VCaP (cell line): ENCODE data around the gene TTC5.
"Not testable (repeated sequence)": the region's sequence is repeated elsewhere in the genome, so short reads cannot be mapped to it uniquely, and the experiment has no call there.

Experiments
- H3K27ac ChIP-seq: fragments of 450-650 bp; 2 replicates; pipeline ENCODE4 v1.5.1; 2017
- TF ChIP-seq, protein P1 (sequence below): fragments of 450-650 bp; conservative IDR thresholded peaks from 2 replicates; pipeline ENCODE4 v1.5.1; 2017; ENCODE audit warnings: mild to moderate bottlenecking, moderate library complexity

The TTC5 gene

DNA sequence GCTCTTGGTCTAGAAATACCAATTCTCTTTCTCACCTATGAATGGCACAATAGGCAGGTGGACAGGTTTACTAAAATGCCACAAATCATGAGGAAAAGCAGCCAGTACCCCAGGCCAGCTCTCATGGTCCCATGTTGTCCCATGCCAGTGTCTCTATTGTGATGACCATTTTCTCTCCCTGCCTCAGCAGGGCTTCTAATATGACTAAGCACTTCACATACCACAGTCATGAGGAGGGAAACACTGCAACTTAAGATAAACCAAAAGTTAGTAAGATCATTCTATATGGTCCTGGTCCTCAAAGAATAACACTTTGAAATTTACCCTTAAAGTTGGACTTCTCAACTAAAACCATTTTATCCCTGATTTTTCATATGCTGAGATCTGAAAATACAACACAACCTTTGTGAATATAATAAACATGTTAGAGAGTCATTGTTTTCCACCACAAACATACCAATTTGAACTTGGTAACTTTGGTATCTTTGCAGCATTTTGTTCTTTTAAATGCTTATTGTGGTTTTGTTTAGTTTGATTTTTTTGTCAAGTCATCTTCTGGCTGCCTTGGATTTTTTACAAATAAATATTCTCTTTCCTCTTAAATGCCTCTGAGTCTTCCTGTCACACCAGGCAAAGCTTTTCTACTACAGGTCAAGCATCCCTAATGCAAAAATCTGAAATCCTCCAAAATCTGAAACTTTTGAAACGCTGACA, 3.6 kb downstream of the TTC5 start:
- TF ChIP-seq, protein P1, sequence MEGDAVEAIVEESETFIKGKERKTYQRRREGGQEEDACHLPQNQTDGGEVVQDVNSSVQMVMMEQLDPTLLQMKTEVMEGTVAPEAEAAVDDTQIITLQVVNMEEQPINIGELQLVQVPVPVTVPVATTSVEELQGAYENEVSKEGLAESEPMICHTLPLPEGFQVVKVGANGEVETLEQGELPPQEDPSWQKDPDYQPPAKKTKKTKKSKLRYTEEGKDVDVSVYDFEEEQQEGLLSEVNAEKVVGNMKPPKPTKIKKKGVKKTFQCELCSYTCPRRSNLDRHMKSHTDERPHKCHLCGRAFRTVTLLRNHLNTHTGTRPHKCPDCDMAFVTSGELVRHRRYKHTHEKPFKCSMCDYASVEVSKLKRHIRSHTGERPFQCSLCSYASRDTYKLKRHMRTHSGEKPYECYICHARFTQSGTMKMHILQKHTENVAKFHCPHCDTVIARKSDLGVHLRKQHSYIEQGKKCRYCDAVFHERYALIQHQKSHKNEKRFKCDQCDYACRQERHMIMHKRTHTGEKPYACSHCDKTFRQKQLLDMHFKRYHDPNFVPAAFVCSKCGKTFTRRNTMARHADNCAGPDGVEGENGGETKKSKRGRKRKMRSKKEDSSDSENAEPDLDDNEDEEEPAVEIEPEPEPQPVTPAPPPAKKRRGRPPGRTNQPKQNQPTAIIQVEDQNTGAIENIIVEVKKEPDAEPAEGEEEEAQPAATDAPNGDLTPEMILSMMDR: no peak
- H3K27ac ChIP-seq: no peak overlapping the region

DNA sequence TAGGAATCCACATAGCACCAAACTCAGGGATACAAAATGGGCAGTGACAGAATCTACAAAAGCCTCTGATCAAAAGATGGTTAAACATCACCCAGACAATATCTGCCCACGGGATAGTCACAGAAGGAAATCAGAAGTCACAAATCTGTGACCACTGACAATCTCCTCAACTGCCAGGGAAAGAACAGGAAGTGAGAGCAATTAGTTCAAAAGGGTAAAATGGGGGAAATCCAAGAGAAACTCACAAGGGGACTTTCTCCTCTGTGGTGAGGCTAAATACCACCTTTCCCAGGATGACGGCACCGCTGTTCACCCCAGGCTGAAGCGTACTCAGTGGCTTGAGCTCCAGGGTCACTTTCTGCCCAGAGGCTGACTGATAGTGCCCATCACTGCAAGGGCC, 10.7 kb downstream of the TTC5 start:
- no peak overlapping the region for H3K27ac ChIP-seq
- TF ChIP-seq, protein P1: no peak

DNA sequence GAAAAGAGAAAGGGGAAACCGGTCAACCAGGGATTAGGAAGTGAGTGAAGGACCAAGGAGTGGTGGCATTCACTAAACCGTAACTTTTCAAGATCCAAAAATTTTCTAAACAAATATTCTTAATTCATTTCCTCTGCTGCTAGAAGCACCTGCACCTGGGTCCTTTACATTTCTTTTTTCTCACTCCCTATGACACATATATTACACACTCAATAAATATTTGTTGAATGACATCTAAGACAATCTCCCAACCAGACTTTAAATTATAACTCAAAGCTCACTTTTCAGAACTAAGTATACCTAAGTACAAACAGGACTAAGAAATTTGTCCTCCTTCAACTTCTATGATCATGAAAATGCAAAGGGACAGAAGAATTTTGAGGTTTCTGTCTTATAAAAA, 11.1 kb downstream of the TTC5 start:
- TF ChIP-seq, protein P1: no peak

DNA sequence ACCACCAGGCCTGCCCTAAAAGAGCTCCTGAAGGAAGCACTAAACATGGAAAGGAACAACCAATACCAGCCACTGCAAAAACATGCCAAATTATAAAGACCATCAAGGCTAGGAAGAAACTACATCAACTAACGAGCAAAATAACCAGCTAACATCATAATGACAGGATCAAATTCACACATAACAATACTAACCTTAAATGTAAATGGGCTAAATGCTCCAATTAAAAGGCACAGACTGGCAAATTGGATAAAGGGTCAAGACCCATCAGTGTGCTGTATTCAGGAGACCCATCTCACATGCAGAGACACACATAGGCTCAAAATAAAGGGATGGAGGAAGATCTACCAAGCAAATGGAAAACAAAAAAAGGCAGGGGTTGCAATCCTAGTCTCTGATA, 23.8 kb downstream of the TTC5 start:
- H3K27ac ChIP-seq: not testable (repeated sequence)

More for the DNA sequence above, 11.1 kb downstream of the TTC5 start:
- H3K27ac ChIP-seq: no peak overlapping the region

DNA sequence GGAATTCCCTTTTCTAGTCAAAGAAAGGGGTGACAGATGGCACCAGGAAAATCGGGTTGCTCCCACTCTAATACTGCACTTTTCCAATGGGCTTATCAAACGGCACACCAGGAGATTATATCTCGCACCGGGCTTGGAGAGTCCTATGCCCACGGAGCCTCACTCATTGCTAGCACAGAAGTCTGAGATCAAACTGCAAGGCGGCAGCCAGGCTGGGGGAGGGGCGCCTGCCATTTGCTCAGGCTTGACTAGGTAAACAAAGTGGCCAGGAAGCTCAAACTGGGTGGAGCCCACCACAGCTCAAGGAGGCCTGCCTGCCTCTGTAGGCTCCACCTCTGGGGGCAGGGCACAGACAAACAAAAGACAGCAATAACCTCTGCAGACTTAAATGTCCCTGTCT, 25.5 kb downstream of the TTC5 start:
- not testable (repeated sequence) for H3K27ac ChIP-seq

DNA sequence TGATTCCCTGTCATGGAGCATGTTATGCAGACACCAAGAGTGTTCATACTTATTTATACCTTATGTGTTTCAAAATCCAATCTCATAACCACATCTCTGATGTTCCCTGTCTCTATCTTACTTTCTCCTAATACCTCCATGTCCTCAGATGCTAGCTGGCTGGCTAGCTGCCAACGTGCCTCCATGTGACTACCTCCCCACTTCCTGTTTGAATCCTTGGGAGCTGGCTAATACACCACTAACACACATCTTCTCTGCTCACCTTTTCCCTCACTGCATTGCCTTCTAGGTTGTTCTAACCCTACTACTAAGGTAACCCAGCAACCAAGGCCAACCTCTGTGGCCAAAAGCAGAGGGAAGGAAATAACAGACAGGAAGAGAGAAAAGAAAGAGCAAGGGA, 27.3 kb downstream of the TTC5 start:
- no peak overlapping the region for H3K27ac ChIP-seq
- TF ChIP-seq, protein P1: no peak

DNA sequence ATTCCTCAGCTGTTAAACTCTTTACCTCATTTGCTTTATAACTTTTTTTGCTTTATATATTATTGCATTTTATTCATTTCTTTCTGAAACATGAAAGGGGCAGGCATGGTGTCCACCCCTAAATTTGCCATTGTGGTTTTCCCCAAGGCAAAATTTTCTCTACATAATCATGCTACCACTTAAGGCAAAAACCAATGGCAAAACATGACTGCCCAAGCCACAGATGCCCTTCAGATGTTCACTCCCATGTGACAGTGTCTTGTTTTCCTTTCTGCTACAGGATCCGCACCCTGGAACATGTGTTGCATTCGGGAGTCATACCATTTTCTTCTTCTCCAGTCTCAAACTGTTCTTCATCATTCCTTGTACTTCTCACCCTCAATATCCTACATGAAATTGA, 28.3 kb downstream of the TTC5 start:
- H3K27ac ChIP-seq: no peak overlapping the region
- TF ChIP-seq, protein P1: no peak

DNA sequence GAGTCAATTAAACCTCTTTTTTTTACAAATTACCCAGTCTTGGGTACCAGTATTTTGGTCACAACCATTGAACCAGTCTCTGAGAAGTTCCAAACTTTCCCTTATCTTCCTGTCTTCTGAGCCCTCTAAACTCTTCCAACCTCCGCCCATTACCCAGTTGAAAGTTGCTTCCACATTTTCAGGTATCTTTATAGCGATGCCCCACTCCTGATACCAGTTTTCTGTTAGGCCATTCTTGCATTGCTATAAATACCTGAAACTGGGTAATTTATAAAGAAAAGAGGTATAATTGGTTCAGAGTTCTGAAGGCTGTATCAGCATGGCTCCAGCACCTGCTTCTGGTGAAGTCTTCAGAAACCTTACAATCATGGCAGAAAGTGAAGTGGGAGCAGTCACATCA, 31.7 kb downstream of the TTC5 start:
- TF ChIP-seq, protein P1: no peak
- H3K27ac ChIP-seq: no peak overlapping the region

DNA sequence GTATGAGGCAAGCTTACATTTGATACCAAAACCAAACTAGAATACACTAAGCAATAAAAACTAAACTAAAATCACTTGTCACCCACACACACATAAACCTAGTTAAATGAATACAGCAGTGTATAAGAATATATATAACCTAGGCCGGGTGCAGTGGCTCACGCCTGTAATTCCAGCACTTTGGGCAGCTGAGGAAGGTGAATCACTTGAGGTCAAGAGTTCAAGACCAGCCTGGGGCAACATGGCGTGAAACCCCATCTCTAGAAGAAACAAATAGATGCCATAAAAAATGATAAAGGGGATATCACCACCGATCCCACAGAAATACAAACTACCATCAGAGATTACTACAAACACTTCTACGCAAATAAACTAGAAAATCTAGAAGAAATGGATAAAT, 41.4 kb downstream of the TTC5 start:
- H3K27ac ChIP-seq: not testable (repeated sequence)
